Tibial nerve (tissue), 3 donors: Measurements from ENCODE around the gene OSBPL8.

Source experiments
- POLR2A ChIP-seq, 2 donors: fragments of 450-650 bp; IDR thresholded peaks; one replicate each; pipeline ENCODE4 v1.6.1; 2017; ENCODE audit warnings: antibody characterized with exemption in 2 of 2, mild to moderate bottlenecking in 2 of 2, moderate library complexity in 2 of 2
- TF ChIP-seq, protein P1 (sequence below), 5 experiments: fragments of 200-600 bp in 3 of 5; fragments of 450-650 bp in 2 of 5; sonication (generic) in 3 of 5; IDR thresholded peaks; one replicate each; pipeline ENCODE4 v1.5.1; 2016 to 2019; ENCODE audit warnings: antibody characterized with exemption in 5 of 5, mild to moderate bottlenecking in 3 of 5, moderate library complexity in 2 of 5

DNA sequence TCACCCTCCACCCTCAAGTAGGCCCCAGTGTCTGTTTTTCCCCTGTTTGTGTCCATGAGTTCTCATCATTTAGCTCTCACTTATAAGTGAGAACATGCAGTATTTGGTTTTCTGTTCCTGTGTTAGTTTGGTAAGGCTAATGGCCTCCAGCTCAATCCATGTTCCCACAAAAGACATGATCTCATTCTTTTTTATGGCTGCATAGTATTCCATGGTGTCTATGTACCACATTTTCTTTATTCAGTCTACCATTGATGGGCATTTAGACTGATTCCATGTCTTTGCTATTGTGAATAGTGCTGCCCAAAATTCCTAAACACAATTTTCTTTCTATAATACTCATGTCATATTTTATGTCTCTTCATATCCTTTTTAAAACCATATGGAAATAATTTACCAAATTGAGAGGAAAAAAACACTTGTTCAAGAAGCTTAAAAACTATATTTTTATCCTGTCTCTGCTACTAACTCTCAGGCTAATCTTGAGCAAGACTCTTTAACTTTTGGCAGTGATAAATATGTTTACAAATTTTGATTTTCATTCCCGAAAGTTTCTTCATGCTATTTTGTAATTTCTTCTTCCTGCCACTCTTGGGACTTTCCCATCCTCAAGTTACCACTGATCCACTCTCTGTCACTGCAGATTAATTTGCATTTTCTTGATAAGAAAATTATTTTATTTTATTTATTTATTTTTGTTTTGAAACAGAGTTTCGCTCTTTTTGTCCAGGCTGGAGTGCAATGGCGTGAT is 28.0 kb upstream of the OSBPL8 start:
- TF ChIP-seq POLR2A (IDR thresholded peaks at IDR 0.05) = no peak
- TF ChIP-seq, protein P1, sequence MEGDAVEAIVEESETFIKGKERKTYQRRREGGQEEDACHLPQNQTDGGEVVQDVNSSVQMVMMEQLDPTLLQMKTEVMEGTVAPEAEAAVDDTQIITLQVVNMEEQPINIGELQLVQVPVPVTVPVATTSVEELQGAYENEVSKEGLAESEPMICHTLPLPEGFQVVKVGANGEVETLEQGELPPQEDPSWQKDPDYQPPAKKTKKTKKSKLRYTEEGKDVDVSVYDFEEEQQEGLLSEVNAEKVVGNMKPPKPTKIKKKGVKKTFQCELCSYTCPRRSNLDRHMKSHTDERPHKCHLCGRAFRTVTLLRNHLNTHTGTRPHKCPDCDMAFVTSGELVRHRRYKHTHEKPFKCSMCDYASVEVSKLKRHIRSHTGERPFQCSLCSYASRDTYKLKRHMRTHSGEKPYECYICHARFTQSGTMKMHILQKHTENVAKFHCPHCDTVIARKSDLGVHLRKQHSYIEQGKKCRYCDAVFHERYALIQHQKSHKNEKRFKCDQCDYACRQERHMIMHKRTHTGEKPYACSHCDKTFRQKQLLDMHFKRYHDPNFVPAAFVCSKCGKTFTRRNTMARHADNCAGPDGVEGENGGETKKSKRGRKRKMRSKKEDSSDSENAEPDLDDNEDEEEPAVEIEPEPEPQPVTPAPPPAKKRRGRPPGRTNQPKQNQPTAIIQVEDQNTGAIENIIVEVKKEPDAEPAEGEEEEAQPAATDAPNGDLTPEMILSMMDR (IDR thresholded peaks at IDR 0.05) = no peak
